A549 treated with CORT108297 at 1 μM for 4 hours (cell line): ENCODE data around the gene ZNF93. TPM values are rescaled to one million over a fixed set of nuclear protein-coding genes. Genes with fewer than 3 reads are reported as not detected.

Experiments
- total RNA-seq: library from RNA; stranded (reverse); fragments of 200-300 nt; extraction: Qiagen RNA extraction; gene quantifications from 5 replicates; pipeline ENCODE4 v1.2.3, GENCODE V29; 2022

The ZNF93 gene
- not detected in 5 replicates for total RNA-seq

GRCh38 chr19:19900729-19901444 is at the start of gene ZNF93:
Gene ZNF93 (plus strand): TSS chr19:19900946. CDS start chr19:19901089, 143 bp downstream.

GRCh38 chr19:19865750-19866610 is 34.8 kb upstream of the ZNF93 start, which contains the start of gene ZNF253:
Gene ZNF253 (plus strand): TSS chr19:19865882. CDS start chr19:19865997, 115 bp downstream.

Other genes with a start within 250 kb of the ZNF93 start
- gene ATP13A1, start 237.3 kb upstream of the ZNF93 start, total RNA-seq, result 22.9 to 36.5 TPM (median 34.2 TPM) in 5 replicates
- gene ZNF101, start 232.1 kb upstream of the ZNF93 start, total RNA-seq, result 3.0 to 5.5 TPM (median 4.2 TPM) in 5 replicates
- 1.5 to 2.1 TPM (median 1.9 TPM) in 5 replicates for gene ZNF14, start 167.8 kb upstream of the ZNF93 start, total RNA-seq
- gene ZNF506, start 79.2 kb upstream of the ZNF93 start, total RNA-seq, result 0.07 to 0.22 TPM (median 0.13 TPM) in 5 replicates
- gene ZNF253, start 35.1 kb upstream of the ZNF93 start, total RNA-seq, result not detected in 5 replicates
- gene ZNF682, start 138.6 kb downstream of the ZNF93 start, total RNA-seq, result not detected in 5 replicates
- not detected in 5 replicates for gene ZNF90, start 177.1 kb downstream of the ZNF93 start, total RNA-seq